Astrocyte of the cerebellum (primary cell): ENCODE results near the gene SUCNR1.

ENCODE experiments used
- DNase-seq: peaks from one replicate; pipeline ENCODE4 v3.0.0-alpha.2; 2011; ENCODE audit warnings: low read depth
- H3K4me3 ChIP-seq: 2 replicates; pipeline ENCODE4 v1.5.1; 2011; ENCODE audit warnings: mild to moderate bottlenecking, low read depth, low read length, moderate library complexity
- in situ Hi-C: cut with HindIII; loops from 2 replicates; pipeline ENCODE4 v1.10.0; 2017; ENCODE audit warnings: low sequenced_read_pairs
- TF ChIP-seq, protein P1 (sequence below): IDR thresholded peaks from 2 replicates; pipeline ENCODE4 v1.5.1; 2012; ENCODE audit warnings: low read length, low read depth, moderate library complexity, mild to moderate bottlenecking; ENCODE audit errors: missing control alignments

Gene SUCNR1

DNA sequence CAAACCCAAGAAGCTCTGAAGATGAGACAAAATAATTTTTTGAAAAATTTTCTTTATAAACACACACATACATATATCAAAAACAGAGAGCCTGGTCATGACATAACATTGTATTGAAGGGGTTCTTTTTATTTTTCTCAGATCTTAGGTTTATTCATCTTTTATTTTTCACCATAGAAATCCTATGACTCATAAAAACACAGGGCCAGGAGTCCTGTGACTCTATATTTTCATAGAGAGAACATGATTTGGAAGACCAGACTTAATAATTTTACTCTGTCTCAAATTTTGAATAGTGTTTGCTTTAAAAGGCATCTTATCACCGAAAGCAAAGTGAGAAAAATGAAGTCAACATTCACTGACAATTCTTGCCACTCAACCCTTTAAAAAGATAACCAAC lies 57.7 kb downstream of the SUCNR1 start:
- DNase-seq, result no peak
- no peak overlapping the region for H3K4me3 ChIP-seq
- in situ Hi-C loops, result no loop called here
- TF ChIP-seq, protein P1, sequence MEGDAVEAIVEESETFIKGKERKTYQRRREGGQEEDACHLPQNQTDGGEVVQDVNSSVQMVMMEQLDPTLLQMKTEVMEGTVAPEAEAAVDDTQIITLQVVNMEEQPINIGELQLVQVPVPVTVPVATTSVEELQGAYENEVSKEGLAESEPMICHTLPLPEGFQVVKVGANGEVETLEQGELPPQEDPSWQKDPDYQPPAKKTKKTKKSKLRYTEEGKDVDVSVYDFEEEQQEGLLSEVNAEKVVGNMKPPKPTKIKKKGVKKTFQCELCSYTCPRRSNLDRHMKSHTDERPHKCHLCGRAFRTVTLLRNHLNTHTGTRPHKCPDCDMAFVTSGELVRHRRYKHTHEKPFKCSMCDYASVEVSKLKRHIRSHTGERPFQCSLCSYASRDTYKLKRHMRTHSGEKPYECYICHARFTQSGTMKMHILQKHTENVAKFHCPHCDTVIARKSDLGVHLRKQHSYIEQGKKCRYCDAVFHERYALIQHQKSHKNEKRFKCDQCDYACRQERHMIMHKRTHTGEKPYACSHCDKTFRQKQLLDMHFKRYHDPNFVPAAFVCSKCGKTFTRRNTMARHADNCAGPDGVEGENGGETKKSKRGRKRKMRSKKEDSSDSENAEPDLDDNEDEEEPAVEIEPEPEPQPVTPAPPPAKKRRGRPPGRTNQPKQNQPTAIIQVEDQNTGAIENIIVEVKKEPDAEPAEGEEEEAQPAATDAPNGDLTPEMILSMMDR, result no peak

DNA sequence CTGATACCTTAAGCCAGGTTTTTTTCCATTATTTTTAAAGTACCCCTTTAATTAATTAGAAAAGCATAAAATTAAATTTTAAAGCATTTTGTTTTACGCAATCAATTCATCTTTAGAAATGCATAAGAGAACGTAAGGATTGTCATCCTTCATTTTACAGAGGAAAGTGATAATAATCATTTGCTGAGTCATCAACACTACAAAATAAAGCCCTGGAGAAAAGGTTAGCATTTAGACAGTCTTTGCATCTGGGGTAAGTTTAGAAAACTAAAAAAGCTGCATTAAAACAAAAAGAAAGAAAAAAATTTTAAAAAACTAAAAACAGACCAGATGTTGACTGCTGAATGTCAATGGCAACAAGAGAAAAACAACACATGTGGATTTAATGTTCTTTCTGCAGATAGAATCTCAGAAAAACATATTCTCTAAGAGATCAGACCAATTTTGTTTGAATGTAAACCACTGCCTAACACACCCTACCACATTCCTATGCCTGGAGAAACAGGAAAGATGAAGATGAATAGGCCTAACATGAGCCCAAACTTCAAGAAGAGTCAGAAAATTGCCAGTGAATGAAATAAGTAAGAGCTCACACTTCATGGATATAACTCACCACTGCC lies 59.9 kb downstream of the SUCNR1 start:
- DNase-seq, result no peak
- H3K4me3 ChIP-seq, result no peak overlapping the region
- TF ChIP-seq, protein P1, result no peak
- in situ Hi-C loops, result no loop called here
